NAMALWA (cell line): Measurements from ENCODE around the gene SV2C.
"Not testable (repeated sequence)": the region's sequence is repeated elsewhere in the genome, so short reads cannot be mapped to it uniquely, and the experiment has no call there.

Experiments
- DNase-seq: peaks from one replicate; pipeline ENCODE4 v3.0.0-alpha.2; 2015; ENCODE audit warnings: low spot score

SV2C gene

DNA sequence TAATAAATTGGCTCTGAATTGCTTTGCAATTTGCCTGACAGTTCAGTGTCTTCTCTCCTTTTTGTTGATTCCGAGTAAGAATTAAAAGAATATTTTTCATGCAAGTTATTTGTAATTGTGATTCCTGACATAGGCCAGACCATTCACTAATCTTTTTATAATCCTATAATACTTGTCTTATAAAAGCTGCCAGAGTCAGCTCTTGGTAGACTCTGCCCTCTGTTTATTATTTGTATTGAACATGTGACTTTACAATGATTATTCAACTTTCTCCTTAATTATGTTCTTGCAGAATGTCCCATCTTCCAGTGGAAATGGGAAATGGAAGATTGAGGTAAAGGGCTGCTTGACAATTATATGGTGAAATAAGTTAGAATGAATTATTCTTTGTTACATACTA lies 121.0 kb downstream of the SV2C start:
- DNase-seq, result no peak

DNA sequence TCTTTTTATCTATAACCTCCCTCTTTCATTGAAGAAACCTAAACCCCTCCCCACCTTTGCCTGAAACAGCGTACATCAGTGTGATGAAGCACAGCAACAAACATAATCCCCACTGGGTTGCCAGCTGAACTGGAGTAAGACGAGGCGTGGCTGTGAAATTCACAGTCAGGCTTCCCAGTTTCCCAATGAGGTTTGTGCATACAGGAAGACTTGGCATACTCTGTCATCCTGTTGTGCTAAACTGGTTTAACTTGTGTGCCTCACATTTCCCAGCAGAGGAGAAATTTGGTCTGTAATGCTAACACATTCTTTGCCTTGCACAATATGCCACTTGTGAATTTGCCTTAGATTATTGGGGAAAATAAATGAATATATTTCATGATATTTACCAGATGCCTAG lies 121.5 kb downstream of the SV2C start:
- no peak for DNase-seq

DNA sequence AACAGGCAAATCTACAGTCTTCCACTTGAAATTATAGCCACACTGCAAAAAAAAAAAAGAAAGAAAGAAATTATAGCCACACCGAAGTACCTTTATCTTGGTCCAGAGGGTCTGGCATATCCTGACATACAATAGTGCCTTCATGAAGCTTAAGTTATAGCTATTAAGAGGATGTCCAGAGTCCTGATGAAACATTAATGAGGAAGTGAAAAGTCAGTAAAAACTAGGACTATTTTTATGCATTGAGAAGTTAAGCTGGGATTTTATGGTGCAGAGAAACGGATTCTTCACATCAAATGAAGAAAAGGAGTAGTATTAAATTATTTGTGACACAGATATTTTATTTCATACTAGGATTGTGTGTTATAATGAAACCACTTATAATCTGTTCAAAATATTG lies 123.9 kb downstream of the SV2C start:
- no peak for DNase-seq

DNA sequence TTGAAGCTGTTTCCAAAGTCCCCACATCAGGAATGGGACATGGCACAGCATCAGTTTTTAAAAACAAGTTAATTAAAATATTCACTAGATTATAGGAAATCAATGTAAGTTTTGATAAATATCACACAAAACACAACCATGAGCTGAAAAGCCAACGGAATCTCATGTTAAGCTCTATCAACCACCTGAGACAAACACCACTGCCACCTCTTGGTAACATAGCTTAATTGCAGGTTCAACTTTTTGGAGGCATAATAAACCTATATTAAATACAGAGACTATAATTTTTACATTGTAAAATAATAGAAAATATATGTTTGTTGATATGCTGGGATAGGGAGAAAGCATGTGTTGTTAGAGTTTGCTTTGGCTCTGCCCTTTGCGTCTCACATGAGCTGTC lies 126.1 kb downstream of the SV2C start:
- peak; percentile 17 for DNase-seq

DNA sequence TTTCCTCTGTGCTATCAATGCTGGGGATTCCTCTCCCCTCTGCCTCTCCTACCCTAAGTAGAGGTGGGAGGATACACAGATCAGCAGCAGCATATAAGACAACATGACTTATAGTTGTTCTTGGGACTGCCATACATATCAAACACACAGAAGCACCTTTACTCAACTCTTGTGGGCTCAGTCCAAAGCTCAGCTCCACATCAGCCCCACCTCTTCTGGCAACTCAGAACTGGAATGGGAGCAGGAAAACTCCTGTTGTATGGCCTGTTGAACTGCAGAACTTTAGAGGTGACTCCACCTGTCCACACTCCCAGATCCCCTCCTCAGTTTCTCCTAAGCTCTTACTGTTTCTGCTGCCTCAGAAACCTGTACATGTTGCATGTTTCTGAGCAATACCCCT lies 127.8 kb downstream of the SV2C start:
- no peak for DNase-seq

DNA sequence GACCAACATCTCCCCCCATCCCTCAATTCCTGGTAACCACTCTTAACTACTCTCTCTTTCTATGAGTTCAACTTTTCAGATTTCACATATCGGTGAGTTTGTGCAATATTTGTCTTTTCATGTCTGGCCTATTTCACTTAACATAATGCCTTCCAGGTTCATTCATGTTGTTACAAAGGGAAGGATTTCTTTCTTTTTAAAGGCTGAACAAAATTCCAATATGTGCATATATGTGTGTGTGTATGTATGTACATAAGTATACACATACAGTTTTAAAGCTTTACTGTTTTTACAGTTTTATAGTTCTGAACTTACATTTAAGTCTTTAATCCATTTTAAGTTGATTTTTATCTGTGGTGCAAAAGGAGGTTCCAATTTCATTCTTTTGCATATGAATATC lies 130.7 kb downstream of the SV2C start:
- DNase-seq, result no peak

DNA sequence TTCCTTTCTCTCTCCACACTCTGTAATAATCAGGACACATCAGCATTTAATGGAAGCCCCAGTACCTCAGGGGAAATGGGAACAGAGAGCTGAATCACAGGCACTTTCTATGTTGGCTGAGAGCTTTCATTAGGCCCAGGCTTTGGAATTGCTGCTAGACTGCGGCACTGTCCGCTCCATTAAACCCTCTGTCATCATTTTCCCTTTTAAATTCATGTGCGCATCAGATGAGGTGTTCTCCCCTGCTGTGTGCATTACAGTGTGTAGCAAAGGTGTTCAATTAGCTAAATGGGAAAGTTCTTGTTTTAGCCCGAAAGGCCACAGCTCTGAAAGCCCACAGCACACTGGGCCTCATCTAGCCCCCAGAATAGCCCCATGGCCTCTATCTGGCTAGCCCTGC lies 133.6 kb downstream of the SV2C start:
- DNase-seq, result no peak

DNA sequence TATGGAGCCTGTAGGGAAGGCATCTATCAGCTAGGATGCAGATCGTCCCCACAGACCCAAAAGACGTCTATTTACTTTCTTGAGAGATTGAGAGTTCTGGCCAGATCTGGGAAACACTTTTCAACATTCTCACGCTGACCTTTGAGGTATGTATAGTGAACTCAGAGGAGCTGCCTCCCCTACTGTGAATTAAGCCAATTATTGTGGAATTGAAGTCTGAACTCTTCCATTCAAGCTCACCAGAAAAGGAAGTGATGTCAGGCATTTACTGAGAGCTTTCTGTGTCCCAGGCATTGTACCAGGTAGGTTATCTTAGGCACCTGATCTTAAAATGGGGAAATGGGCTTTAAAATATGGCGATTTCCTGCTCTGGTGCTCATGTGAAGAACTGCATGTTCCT lies 136.5 kb downstream of the SV2C start:
- no peak for DNase-seq

DNA sequence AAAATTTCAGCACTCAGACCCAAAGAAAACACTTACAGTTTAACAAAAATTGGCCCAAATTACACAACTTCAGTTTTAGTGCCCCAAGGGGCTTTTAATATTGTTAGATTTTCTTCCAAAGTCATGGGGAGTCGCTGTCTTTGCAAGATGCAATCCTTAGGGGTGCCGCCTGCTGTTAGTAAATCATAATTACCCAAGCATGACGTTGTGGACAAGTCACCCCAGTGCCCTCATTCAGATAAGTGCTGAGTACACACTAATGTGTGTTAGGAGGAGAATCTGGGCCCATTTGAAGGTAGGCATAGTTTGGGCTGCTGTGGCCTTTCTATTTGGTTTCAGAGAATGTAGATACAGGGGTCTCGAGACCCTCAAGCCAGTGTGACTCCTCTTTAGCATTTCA lies 138.1 kb downstream of the SV2C start:
- no peak for DNase-seq

DNA sequence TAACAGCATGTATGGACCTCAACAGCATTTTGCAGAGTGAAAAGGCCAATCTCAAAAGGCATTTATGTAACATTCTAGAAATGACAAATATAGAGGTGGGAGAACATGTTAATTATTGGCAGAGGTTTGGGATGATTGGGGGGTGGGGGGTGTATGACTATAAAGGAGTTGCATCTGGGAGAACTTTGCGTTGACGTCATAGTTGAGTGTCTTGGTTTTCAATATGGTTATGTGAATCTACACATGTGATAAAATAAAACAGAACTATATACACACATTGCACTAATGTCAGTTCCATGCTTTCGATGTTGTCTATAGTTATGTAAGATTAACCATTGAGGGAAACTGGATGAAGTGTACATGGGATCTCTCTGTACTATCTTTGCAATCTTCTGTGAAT lies 139.1 kb downstream of the SV2C start:
- DNase-seq, result no peak

DNA sequence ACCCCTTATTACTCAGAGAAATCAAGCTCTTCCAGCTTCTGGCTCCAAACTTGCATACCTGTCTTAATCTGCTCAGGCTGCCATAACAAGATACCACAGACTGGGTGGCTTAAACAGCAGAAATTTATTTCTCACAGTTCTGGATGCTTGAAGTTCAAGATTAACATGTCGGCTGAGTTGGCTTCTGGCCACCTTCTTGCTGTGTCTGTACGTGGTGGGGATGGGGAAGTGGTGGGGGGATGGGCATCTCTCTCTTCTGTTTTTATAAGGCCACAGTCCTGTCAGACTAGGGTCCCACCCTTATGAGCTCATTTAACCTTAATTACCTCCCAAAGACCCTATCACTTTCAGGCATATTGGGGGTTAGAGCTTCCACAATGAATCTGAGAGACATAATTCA lies 140.5 kb downstream of the SV2C start:
- no peak for DNase-seq

DNA sequence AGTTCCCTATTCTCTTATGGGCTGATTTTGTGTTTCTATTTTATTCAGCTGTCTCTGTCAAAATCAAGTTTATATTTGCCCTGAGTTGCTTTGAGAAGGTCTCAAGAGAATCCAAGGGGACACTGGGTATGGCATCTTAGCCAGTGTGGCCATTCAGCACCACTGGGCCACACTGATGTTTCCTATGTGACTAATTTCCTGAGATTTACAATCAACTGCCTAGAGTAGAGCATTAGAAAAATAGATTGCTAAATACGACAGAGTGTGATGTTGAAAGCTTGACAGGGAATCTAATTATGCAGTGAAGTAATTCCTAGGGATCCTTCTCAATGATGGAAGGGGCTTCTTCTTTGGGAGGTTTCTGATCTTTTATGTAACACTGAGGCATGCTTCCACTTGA lies 141.7 kb downstream of the SV2C start:
- no peak for DNase-seq

DNA sequence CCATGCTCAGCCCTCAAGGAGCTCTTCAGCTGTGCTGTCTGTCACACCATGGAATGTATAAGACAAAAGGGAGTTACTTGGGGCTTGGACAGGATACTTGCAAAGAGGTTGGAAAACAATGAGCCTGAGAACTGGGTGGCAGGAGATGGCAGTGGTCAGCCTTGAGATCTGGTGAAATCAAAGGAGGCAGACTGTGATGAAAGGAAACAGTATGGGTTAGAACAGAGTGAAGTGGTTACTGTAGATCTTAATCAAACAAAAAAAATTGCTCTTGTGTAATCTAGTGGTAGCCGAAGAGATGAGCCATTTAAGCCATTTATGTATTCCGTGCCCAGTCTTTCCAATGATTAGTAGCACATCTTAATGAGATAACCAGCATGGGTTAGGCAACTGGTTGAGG lies 142.2 kb downstream of the SV2C start:
- DNase-seq, result no peak

DNA sequence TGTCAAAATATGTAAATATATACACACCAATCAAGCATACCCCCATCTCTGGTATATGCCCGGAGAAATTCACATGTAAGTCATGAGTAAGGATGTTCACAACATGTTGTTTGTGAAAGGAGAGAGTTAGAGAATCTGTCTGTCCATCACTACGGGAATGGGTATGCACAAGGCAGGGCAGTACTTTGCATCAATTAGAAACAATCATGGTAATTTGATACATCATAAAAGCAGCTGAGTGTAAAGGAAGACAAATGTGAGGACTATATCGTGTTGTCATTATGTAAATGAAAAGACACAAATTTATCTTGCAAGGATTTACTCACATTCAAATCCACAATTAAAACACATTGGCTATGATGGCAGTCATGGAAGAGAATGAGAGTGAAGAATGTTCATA lies 146.7 kb downstream of the SV2C start:
- DNase-seq, result no peak

DNA sequence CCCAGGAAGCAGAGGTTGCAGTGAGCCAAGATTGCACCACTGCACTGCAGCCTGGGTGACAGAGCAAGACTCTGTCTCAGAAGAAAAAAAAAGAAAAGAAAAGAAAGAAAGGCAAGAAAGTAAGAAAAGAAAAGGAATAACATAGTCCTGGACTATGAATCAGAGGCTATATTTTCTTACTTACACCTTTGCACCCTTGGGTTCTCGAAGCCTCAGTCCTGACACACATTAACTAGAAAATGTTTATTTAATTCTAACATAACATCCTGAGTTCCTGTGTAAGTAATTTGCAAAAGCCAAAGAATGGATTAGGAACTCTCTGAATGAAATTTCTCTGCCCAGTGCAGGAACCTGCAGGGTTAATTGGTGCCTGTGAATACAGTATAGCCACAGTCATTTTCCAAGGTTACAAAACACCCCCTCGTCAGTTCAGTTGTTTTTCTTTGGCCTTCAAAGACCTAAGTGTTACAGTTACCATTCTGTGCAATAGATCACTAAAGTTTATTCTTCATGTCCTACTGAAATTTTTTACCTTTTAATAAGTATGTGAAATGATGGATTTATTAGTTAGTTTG lies 147.6 kb downstream of the SV2C start:
- DNase-seq, result no peak

DNA sequence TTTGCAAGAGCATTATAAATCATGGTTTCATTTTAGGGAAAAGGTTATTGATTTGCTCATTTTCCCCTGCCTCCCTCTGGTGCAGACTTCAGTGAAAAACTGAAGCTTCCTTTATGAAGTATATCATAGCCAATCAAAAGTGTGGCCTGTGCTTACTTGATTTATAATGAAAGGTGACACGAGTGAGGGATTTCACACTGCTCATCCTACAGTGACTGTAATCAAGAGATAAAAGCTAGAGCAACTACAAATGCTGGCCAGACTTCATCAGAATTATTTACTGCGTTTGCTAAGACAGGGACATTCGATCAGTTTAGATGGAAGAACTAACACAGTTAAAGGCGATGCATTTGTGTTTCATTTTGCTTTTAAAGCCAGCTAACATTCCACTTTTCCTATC lies 151.5 kb downstream of the SV2C start:
- DNase-seq, result no peak

DNA sequence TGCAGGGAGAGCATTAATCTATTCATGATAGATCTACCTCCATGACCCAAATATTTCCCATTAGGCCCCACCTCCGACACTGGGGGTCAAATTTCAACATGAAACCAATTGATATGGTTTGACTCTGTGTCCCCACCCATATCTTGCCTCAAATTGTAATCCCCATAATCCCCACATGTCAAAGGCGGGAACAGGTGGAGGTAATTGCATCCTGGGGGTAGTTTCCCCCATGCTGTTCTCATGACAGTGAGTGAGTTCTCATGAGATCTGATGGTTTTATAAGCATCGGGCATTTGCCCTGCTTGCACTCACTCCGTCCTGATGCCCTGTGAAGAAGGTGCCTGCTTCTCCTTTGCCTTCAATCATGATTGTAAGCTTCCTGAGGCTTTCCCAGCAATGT lies 153.5 kb downstream of the SV2C start:
- DNase-seq, result no peak

DNA sequence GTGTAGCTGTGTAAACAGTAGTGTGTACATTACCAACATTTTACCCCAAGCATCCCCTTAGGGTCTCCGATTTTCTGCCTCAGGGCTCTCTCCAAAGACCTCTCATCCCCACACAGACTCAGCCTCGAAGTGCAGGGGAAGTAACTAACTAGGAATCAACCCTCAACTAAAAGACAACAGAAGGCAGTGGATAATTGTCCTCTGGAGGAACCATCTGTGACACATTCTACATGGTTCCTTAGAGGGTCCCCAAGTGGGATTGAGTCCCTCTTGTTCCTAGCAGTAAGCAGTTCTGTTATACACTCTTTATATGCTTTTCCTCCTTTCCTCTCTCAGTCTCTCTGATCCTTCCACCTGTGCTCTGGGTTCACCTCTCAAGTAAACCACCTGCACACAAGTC lies 157.2 kb downstream of the SV2C start:
- no peak for DNase-seq

DNA sequence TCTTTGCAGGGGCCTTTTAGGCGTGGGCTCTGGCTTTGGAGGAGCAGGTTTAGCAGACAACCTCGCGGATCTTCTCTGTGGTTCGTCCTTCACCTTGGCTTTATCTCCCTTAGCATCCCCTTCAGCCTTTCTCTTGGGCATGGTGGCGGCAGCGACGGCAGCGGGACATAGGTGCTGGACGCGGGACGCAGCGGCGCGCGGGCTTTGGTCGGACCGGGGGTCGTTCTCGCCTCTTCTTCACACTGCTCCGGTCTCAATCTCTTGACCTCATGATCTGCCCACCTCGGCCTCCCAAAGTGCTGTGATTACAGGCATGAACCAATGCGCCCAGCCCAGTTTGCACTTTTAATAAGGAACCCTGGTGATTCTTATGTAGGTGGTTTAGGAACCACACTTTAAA lies 159.0 kb downstream of the SV2C start:
- not testable (repeated sequence) for DNase-seq

DNA sequence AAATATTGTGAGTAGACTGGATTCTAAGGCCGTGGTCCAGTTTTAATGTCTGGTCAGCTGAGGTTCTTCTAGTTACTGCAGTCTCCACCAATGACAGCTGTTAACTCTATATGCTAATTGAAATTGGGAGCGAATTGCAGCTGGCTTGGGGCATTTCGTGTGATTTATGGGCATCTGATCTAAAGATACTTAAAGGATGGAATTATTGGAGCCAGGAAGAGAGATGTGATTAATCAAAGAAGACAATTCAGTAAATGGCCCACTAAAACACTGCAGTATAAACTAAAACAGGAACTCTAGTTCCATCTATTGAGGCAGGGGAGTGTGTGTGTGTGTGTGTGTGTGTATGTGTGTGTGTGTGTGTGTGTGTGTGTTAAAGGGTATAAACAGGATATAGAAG lies 162.4 kb downstream of the SV2C start:
- DNase-seq, result no peak

DNA sequence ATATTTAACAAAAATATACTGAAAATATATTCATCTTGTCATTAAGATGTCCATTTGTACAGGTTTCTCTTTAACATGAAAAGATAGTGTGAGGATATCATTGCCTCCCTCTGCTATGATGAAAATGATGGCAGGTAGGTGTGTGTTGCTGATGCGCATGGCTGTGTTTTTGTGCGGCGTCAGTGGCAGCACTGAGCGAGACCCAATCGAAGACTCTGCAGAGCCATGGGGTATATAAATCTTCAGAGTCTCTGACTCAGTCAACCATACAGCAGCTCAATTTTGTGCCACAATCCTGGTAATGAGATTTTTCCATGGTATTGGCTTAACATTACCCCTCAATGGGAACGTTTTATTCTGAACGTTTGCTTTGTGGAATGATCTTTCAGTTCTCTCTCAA lies 166.4 kb downstream of the SV2C start:
- no peak for DNase-seq

DNA sequence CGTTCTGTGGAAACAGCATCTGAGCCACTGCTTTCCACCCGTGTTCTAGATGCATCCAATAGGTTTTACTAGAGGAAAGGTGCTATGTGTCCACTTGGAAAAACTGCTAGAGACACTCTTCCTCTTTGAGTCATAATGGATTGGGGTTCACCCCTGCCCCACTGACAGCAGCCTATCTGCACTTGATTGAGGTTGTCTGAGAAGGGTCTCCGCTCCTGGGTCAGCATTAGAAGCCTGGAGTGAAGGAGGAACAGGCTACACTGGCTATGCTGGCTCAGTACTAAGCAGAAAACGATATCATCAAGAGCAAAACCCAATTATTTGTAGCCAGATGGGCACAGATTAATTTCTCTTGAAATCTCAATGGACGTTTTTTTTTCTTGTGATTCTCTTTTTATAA lies 167.3 kb downstream of the SV2C start:
- no peak for DNase-seq

DNA sequence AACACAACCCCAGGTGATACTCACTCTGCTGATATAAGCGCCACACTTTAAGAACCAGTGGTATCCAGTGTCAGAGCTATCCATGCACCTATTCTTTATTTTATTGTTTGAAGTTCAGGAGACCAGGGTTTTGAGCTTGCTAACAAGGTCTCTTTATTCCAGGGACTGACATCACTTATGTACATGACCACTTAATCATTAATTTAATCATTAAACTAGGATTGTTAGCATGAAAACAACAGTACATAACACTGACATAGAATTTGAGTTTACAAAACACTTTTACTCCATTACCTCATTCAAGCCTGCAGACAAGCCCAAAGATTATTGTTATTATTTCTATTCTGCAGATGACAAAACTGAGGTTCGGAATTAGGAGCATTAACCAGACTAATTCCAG lies 168.5 kb downstream of the SV2C start:
- DNase-seq, result no peak

DNA sequence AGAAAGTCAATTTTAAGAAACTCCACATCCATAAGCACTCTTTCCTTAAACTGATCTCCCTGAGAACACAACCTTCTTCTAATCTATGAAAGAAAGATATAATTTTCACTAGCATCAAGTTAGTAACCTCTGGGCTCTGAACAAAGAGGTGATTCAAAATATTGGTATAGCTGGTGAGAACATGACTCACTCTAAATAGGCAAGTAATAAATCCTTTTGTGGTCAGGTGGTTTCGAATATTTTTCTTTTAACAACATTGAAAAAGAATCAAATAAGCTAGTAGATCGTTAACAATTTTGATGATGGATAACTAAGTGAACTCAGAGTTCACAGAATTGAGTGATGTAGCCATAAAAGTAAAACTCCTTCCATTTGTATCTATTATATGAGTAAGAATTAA lies 169.3 kb downstream of the SV2C start:
- DNase-seq, result no peak
